PFSK-1 (cell line): ENCODE results near the gene FBP2.

Source experiments
- FOXP2 ChIP-seq: optimal IDR thresholded peaks from 2 replicates; pipeline ENCODE3; 2011; ENCODE audit warnings: borderline replicate concordance, control low read depth, inconsistent platforms; ENCODE audit not compliant: insufficient read depth; ENCODE audit errors: extremely low read length, extremely low read depth
- POLR2AphosphoS5 ChIP-seq: IDR thresholded peaks from 2 replicates; pipeline ENCODE4 v1.6.1; 2012; ENCODE audit warnings: low read depth, mild to moderate bottlenecking, control low read depth, low read length, moderate library complexity
- SIN3A ChIP-seq: IDR thresholded peaks from 2 replicates; pipeline ENCODE4 v1.6.1; 2012; ENCODE audit warnings: mild to moderate bottlenecking, low read length, moderate library complexity, borderline replicate concordance; ENCODE audit not compliant: insufficient read depth
- TAF1 ChIP-seq: IDR thresholded peaks from 2 replicates; pipeline ENCODE4 v1.6.1; 2012; ENCODE audit warnings: low read length, control low read depth, borderline replicate concordance; ENCODE audit not compliant: insufficient read depth
- TF ChIP-seq, protein P1 (sequence below), 2 experiments: IDR thresholded peaks; 2 replicates each; pipeline versions ENCODE4 v1.6.1 to v1.8.0; 2011 to 2012; ENCODE audit warnings: low read depth in 2 of 2, low read length in 2 of 2, control low read depth in 1 of 2, inconsistent platforms in 1 of 2, mild to moderate bottlenecking in 1 of 2, moderate library complexity in 1 of 2; ENCODE audit not compliant: insufficient read depth in 1 of 2

FBP2 gene

DNA sequence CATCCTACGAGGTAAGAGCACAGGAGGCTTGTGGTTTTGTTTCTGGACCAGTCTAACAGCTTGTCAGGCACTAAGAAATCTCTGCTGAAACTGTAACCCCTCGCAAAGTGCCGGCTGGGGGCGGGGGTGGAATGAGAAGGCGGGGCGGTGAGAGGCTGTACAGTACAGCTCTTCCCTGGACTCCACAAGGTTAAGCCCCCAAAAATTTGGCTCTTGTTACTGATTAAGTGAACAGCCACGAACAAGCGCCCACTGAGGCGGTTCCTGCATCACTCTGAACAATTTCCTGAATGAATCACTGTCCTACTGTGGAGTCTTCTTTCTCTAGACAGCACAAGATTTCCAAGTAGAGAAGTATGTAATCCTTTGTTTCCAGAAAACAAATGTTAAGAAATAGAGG lies 6.8 kb downstream of the FBP2 start:
- no peak for TF ChIP-seq POLR2AphosphoS5
- TF ChIP-seq SIN3A = no peak
- TF ChIP-seq, protein P1, sequence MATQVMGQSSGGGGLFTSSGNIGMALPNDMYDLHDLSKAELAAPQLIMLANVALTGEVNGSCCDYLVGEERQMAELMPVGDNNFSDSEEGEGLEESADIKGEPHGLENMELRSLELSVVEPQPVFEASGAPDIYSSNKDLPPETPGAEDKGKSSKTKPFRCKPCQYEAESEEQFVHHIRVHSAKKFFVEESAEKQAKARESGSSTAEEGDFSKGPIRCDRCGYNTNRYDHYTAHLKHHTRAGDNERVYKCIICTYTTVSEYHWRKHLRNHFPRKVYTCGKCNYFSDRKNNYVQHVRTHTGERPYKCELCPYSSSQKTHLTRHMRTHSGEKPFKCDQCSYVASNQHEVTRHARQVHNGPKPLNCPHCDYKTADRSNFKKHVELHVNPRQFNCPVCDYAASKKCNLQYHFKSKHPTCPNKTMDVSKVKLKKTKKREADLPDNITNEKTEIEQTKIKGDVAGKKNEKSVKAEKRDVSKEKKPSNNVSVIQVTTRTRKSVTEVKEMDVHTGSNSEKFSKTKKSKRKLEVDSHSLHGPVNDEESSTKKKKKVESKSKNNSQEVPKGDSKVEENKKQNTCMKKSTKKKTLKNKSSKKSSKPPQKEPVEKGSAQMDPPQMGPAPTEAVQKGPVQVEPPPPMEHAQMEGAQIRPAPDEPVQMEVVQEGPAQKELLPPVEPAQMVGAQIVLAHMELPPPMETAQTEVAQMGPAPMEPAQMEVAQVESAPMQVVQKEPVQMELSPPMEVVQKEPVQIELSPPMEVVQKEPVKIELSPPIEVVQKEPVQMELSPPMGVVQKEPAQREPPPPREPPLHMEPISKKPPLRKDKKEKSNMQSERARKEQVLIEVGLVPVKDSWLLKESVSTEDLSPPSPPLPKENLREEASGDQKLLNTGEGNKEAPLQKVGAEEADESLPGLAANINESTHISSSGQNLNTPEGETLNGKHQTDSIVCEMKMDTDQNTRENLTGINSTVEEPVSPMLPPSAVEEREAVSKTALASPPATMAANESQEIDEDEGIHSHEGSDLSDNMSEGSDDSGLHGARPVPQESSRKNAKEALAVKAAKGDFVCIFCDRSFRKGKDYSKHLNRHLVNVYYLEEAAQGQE (IDR thresholded peaks at IDR 0.05; ENCODE audit: insufficient read depth in 1 of 2, low read depth in 2 of 2, low read length in 2 of 2) = no peak
- TF ChIP-seq TAF1 = no peak
- TF ChIP-seq FOXP2 = no peak

DNA sequence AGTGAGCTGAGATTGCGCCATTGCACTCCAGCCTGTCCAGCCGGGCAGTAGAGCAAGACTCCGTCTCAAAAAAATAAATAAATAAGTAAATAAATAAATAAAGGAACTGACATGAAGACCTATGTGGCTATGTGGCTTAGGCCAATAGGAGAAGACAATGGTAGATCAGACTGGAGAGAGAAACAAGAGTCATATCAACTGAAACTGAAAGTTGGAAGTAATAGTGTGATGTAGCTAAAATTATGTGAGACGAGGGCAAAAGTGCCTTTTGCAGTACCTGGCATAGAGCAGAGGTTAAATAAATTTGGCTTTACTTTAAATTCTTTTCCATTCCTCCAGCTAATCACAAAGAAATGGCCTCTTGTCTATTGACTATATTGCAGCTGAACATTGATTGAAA lies 7.3 kb downstream of the FBP2 start:
- TF ChIP-seq SIN3A = no peak
- no peak for TF ChIP-seq TAF1
- TF ChIP-seq POLR2AphosphoS5 = no peak
- TF ChIP-seq FOXP2 = no peak
- TF ChIP-seq, protein P1 (IDR thresholded peaks at IDR 0.05; ENCODE audit: insufficient read depth in 1 of 2, low read depth in 2 of 2, low read length in 2 of 2) = no peak

DNA sequence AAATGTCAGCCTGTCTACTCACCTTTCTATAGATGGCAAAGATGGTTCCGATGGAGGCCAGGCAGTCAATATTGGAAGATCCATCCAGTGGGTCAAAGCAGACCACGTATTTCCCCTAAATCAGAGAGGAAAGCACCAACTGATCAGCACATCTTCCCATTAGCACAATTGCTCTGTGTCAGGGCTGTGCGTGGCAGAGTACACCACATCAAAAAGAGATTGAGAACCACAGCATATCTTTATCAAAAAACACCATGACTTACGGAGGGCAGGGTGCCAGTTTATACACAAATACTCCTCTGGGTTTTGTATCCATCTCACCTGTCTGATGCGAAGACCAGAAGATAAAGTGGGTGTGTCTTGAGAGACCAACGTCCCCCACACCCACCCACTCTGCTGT lies 9.1 kb downstream of the FBP2 start:
- no peak for TF ChIP-seq SIN3A
- no peak for TF ChIP-seq POLR2AphosphoS5

DNA sequence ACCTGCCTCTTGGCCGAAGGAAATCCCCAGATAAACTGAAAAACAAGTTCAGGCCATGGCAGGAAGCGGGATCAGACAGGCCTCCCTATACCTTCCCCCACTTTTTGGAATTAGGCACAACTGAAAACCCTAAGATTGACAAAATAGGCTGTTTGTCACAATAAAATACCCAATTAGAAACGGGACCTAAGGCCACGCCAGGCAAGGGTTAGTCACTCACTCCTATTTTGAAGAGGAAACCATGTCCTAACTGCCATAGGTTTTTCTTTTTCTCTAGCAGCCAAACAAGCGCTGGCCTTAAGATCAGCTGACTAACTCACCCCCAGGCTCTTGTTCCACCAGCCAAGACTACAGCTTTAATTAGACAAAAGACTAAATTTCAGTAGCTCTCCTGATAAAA lies 11.9 kb downstream of the FBP2 start:
- TF ChIP-seq POLR2AphosphoS5 = no peak
- TF ChIP-seq, protein P1 (IDR thresholded peaks at IDR 0.05; ENCODE audit: insufficient read depth in 1 of 2, low read depth in 2 of 2, low read length in 2 of 2) = no peak
- TF ChIP-seq FOXP2 = no peak
- no peak for TF ChIP-seq SIN3A
- TF ChIP-seq TAF1 = no peak

DNA sequence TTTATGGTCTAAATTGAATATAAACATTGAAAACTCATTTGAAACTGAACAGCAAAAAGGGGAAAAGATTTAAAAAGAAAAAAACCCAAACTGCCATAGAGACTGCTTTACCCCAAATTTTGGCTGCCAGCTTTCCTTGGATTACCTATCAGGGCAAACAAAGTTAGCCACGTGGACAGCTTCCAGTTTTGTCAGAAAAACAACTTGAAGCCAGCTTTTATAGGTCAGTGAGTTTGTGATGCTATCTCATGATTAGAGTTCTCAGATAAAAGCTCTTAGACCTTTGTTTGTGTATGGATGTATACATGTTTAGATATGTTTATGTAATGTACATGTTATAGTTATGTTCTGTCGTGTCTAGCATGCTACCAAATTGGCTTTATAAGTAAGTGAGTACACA lies 16.1 kb downstream of the FBP2 start:
- no peak for TF ChIP-seq TAF1
- no peak for TF ChIP-seq FOXP2
- no peak for TF ChIP-seq SIN3A
- TF ChIP-seq, protein P1 (IDR thresholded peaks at IDR 0.05; ENCODE audit: insufficient read depth in 1 of 2, low read depth in 2 of 2, low read length in 2 of 2) = no peak
- no peak for TF ChIP-seq POLR2AphosphoS5

DNA sequence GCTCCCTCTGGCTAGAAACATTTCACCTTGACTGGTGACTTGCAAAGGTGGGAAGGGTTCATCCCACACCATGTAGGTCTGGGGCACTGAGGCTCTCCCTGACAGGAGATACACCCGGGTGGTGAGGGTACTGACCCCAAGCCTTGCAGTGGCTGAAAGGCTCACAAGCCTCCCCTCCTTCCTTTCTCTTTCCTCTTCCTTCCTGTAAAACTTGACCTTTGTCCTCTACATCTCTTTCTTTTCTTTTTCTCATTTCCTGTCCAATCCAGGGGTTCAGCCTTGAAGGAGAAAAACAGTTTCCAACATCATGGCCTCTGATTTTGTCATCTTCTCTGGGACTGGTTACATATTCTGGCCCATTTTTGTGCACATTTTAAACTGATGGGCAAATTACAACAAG lies 16.6 kb downstream of the FBP2 start:
- TF ChIP-seq FOXP2 (no peak), TAF1 (no peak), POLR2AphosphoS5 (no peak), SIN3A (no peak)
- TF ChIP-seq, protein P1 (IDR thresholded peaks at IDR 0.05; ENCODE audit: insufficient read depth in 1 of 2, low read depth in 2 of 2, low read length in 2 of 2) = no peak
